ENCODE measurements around the gene SH3D21.

- TF ChIP-seq CTCF (IDR thresholded peaks at IDR 0.05), result no peak
- TF ChIP-seq EP300 (IDR thresholded peaks at IDR 0.05), result no peak
Observed at GRCh38 chr1:36274201-36274600, 32.0 kb upstream of the SH3D21 start.

Data from sigmoid colon (tissue), 4 donors.